ENCODE data around the gene C1QL4.
"Not testable (repeated sequence)": the region's sequence is repeated elsewhere in the genome, so short reads cannot be mapped to it uniquely, and the experiment has no call there.

C1QL4 gene

DNA sequence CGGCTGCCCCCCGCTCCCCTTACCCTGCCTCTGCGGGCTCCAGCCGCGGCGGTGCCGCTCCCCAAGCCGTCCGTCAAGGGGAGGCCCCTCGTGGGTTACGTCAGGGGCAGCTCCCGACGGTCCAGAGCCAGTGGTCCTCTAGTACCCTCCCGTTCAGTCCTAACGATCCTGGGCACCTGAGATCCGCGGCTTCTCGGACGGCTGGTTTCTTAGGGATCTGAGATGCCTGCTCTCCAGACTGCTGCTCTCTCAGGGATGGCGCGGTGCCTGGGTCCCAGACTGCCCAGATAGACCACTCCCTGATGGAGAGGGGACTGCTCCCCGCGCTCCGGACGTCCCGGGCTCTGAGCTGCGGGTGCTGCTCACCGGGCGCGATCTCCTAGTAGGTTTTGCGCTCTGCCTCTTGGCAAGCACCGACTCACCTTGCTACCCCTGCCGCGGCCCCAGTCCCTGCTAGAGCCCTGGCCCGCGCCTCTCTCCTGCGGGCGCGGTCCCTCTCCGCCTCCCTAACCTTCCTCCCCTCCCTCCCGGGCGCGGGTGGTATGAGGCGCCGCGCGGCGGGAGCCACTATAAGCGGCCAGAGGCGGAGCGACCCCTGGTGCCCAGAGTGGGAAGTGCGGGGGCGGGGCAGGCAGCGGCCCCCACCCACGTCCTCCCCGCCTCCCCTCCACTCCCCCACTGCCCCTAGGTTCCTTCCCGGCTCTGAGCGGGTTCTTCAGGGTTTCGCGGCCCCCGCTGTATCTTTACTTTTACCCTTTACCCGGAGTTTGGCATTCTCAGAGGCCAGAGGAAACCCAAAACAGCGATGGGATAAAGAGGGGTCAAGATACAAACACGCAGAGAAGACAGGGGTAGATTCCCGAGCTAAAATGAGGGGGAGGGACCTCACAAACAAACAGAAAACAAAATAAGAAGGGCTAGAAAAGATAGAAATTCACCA is at the start of gene C1QL4:
TSS of gene C1QL4 (minus strand) at position 544 of the 940 bp plus-strand sequence. CDS start 711 bp downstream, outside the sequence.
- H3K36me3 Mint-ChIP-seq, result peaks cover 4% of the 10 kb centered on the region
- H3K27ac Mint-ChIP-seq, result no peak within 1 kb of the TSS
- CTCF ChIA-PET, result interaction anchor here (0.6 to 4.8 kb wide), 10 partner anchors 11 to 317 kb away, joined by 3 to 27 read pairs (median 4); partner anchors contain the start of genes DNAJC22, PRPH, SPATS2 and TROAP
- DNase-seq, result peak; percentile 91
- H3K4me1 Mint-ChIP-seq, result peaks cover 23% of the 10 kb centered on the region
- H3K9me3 Mint-ChIP-seq, result no peaks in the 10 kb centered on the region
- peaks cover 100% of the 10 kb centered on the region for H3K27me3 Mint-ChIP-seq
- peak within 1 kb of the TSS; percentile 55 for H3K4me3 Mint-ChIP-seq

DNA sequence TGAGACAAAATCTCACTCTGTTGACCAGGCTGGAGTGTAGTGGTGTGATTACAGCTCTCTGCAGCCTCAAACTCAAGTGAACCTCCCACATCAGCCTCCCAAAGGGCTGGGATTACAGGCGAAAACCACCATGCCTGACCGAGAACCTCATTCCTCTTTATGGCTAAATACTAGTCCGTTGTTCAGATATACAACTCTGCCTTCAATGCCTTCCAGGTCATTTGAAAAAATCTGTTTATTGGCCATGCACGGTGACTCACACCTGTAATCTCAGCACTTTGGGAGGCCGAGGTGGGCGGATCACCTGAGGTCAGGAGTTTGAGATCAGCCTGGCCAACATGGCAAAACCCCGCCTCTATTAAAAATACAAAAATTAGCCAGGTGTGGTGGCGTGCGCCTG is 43.2 kb upstream of the C1QL4 start:
- H3K4me1 Mint-ChIP-seq, H3K36me3 Mint-ChIP-seq, DNase-seq, H3K9me3 Mint-ChIP-seq, CTCF ChIA-PET, H3K27me3 Mint-ChIP-seq, H3K27ac Mint-ChIP-seq, H3K4me3 Mint-ChIP-seq: not testable (repeated sequence)

DNA sequence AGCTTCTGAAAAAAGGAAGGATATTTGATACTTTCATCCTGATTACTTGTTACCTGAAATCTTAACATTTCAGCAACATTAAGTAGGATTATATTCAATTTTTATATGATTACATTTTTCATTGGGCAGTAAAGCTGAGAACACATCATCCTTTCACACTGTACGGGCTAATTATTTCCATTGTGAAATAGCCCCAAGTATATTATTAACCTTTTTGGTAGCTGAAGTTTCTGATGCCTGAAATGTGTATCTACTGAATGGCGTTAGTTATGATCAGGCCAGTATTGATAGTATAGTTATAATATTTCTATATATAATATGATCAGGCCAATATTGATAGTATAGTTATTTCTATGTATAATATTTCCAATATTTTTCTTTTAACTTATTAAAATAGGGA is 40.4 kb upstream of the C1QL4 start:
- CTCF ChIA-PET, result interaction anchor here (1.4 to 2.3 kb wide), 2 partner anchors 11 to 19 kb away, joined by 3 to 8 read pairs; no protein-coding TSS in a partner anchor
- no peak for DNase-seq
- Mint-ChIP-seq H3K4me3 (no peak overlapping the region), H3K27ac (no peak overlapping the region), H3K9me3 (no peaks in the 10 kb centered on the region), H3K4me1 (peaks cover 2% of the 10 kb centered on the region), H3K27me3 (no peaks in the 10 kb centered on the region), H3K36me3 (no peaks in the 10 kb centered on the region)

DNA sequence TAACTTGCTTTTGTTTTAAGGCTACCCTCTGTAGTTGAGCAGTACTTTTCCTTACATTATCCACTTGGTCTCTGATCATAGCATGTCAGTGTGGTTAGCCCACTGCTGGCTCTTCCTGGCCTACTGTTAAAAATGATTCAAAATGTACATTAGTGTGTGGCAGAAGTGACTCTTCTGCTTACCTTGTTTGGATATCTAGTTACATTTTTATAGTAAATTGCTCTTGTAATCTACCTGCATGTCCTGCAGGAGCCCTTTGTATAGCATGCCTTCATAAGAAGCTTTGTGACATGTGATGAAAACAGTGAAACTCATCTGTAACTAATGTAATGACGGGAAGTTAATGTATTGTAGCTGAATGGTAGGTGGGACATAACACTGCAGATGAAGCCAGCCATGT is 38.4 kb upstream of the C1QL4 start:
- H3K4me1 Mint-ChIP-seq, result peaks cover 6% of the 10 kb centered on the region
- H3K4me3 Mint-ChIP-seq, result no peak overlapping the region
- no peaks in the 10 kb centered on the region for H3K9me3 Mint-ChIP-seq
- CTCF ChIA-PET, result interaction anchor here (1.1 to 1.8 kb wide), 2 partner anchors 9 to 28 kb away, joined by 3 to 5 read pairs; partner anchors contain the start of gene SPATS2
- H3K27ac Mint-ChIP-seq, result no peak overlapping the region
- no peak for DNase-seq
- peaks cover 2% of the 10 kb centered on the region for H3K36me3 Mint-ChIP-seq
- H3K27me3 Mint-ChIP-seq, result no peaks in the 10 kb centered on the region

DNA sequence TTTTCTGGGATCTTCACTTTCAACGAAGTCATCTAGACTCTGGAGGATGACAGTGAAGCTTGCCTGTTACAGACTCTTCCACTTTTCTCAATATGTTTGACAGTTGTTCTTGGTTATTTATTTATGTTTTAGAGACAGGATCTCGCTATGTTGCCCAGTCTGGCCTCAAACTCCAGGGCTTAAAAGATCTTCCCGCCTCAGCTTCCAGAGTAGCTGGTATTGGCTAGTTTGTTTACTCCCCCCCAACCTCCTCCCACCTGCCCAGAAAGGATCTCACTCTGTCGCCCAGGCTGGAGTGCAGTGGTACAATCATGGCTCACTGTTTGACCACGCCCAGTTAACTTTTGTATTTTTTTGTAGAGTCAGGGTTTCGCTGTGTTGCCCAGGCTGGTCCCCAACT is 33.6 kb upstream of the C1QL4 start:
- H3K4me1 Mint-ChIP-seq, result peaks cover 38% of the 10 kb centered on the region
- no peak overlapping the region for H3K27ac Mint-ChIP-seq
- H3K36me3 Mint-ChIP-seq, result peaks cover 2% of the 10 kb centered on the region
- DNase-seq, result no peak
- H3K27me3 Mint-ChIP-seq, result peaks cover 6% of the 10 kb centered on the region
- H3K9me3 Mint-ChIP-seq, result no peaks in the 10 kb centered on the region
- CTCF ChIA-PET, result interaction anchor here (1.2 to 1.8 kb wide), 2 partner anchors 12 to 18 kb away, joined by 3 to 6 read pairs; no protein-coding TSS in a partner anchor
- no peak overlapping the region for H3K4me3 Mint-ChIP-seq

DNA sequence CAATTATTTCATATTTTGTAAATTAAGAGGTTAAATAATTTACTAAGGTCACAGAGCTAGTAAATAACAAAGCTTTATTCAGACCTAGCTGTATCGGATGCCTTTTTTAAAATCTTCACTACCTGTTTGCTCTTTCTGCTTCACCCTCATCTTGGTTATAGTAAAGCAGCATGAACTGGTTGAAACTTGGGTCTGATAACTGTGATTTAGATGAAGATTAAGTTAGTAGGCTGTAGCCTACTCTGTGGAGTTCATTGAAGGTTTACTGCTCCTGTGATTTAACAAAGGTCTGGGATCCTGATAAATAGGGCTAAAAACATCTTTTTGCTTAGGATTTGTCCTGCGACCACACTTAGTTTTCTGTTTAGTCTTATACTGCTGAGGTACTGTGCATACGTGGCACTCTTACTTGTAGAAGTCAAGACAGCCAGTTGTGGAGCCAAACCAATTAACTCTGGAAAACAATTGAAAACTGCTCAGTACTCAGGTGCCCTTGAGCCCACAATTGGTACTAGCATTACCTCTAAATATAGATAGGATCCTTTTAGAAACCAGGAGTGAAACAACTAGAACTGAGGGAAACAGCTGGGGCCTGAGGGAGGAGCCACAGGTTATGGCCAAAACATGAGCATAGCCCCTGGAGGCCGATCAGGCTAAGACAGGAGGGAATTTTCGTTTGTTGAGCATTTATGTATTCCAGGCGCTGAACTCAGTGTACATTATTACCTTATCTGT is 32.6 kb upstream of the C1QL4 start:
- peaks cover 40% of the 10 kb centered on the region for H3K4me1 Mint-ChIP-seq
- CTCF ChIA-PET, result interaction anchor here (0.5 to 2.1 kb wide), 3 partner anchors 20 to 144 kb away, joined by 3 to 5 read pairs (median 4); no protein-coding TSS in a partner anchor
- H3K9me3 Mint-ChIP-seq, result no peaks in the 10 kb centered on the region
- H3K36me3 Mint-ChIP-seq, result peaks cover 2% of the 10 kb centered on the region
- H3K27ac Mint-ChIP-seq, result peak overlapping the region; percentile 56
- peak; percentile 49 for DNase-seq
- H3K27me3 Mint-ChIP-seq, result peaks cover 6% of the 10 kb centered on the region
- H3K4me3 Mint-ChIP-seq, result no peak overlapping the region

DNA sequence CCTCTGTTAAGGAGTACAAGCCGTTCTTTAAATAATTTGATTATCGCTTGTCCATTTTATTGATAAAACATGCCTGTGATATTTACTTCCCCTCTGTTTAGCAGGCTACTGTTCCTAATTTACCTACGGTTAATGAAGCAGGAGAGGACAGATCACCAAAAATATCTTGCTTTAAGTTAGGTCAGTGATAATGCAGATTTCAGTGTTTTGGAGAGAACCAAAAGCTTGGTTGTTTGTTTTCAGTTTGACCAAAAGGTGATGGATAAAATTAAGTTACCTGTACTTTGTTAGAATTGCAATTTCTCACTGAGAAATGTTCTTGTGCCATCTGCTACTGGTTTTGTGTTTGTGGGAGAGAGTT is 31.2 kb upstream of the C1QL4 start:
- Mint-ChIP-seq H3K4me3 (peak overlapping the region; percentile 93), H3K4me1 (peaks cover 40% of the 10 kb centered on the region), H3K9me3 (no peaks in the 10 kb centered on the region), H3K27ac (no peak overlapping the region), H3K27me3 (peaks cover 13% of the 10 kb centered on the region), H3K36me3 (peaks cover 2% of the 10 kb centered on the region)
- no peak for DNase-seq
- CTCF ChIA-PET, result interaction anchor here (1.0 to 2.1 kb wide), 4 partner anchors 10 to 146 kb away, joined by 3 to 7 read pairs (median 4); partner anchors contain the start of gene DNAJC22

DNA sequence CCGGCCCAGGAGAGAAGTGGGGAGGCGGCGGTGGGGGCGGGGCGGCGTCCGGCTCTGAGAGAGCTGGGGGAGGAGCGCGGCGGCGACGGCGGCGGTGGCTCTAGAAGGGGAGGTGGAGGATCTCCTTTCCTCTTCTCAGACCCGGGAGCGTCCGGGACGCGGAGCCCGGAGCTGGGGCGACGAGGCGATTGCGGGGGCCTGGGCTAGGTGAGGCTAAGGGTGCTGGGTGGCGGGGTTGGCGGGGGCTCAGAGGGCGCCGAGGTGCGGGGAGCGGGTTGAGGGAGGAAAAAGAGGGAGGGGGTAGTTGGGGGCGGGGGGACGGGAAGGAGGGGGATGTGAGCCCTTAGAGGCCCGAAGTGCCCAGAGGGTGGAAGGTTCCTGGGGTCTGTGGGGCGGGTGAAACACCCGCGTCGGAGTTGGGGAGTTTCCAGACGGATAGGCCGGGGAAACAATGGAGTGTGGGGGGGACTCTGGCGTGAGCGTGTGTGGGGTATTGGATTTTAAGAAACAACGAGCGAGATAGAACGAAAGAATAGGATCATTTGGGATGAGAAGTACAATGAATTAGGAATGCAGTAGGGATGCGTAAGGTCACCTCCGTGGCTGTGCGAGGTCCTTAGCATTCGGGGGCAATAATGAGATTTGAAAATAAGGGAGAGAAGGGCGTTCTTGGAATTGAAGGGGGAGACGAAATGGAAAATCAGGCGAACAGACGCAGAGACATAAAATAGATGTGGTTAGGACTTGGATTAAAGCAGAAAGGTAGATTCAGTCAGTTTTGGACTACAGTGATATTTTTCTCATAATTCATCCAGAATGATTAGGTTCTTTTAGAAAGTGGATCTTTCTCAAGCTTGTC is 30.6 kb upstream of the C1QL4 start, which contains the start of gene SPATS2:
TSS of gene SPATS2 (plus strand) at position 82 of the 859 bp plus-strand sequence. CDS start 93,551 bp downstream, outside the sequence.
- H3K4me3 Mint-ChIP-seq, result peak within 1 kb of the TSS; percentile 93
- peaks cover 39% of the 10 kb centered on the region for H3K4me1 Mint-ChIP-seq
- no peaks in the 10 kb centered on the region for H3K9me3 Mint-ChIP-seq
- H3K27me3 Mint-ChIP-seq, result peaks cover 13% of the 10 kb centered on the region
- peak within 1 kb of the TSS; percentile 94 for H3K27ac Mint-ChIP-seq
- CTCF ChIA-PET, result interaction anchor here (1.0 to 11.6 kb wide), 11 partner anchors 8 to 147 kb away, joined by 3 to 309 read pairs (median 3); partner anchors contain the start of genes C1QL4, DNAJC22 and TROAP
- H3K36me3 Mint-ChIP-seq, result peaks cover 2% of the 10 kb centered on the region
- no peak for DNase-seq

DNA sequence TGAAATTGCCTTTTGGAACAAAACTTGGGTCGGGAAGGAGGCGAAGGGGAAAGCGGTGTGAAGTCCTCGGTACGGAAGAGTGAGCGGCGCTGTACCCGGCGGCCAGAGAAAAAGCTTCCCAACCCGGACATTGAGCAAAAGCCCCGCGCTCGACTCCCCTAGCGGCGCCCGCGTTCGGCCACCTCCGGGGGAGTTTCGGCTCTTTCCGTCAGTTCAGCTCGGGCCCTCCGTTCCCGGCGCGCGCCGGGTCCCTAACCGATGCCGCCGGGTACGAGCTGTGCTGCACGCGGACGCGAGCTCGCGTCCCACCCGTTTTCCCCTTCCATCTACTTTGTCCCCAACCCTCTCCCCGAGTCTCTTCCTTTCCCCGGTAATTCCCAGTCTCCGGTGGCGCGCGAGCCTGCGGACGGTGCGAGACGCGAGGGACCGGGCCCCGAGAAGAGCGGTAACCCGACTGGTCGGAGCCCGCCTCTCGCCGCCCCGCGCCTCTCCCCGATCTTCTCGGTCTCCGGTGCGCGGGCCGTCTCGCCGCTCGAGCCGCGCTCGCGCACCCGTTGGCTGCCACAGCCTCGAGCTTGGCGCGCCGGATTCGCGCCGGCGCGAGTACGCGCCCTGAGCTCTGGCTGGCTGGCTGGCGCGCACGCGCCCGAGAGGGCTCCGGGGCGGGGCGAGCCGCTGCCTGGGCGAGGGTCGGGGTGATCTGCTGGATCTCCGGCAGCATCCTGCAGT is 29.8 kb upstream of the C1QL4 start:
- CTCF ChIA-PET, result interaction anchor here (1.0 to 11.6 kb wide), 11 partner anchors 9 to 148 kb away, joined by 3 to 309 read pairs (median 3); partner anchors contain the start of genes C1QL4 and TROAP
- peaks cover 13% of the 10 kb centered on the region for H3K27me3 Mint-ChIP-seq
- H3K4me1 Mint-ChIP-seq, result peaks cover 38% of the 10 kb centered on the region

DNA sequence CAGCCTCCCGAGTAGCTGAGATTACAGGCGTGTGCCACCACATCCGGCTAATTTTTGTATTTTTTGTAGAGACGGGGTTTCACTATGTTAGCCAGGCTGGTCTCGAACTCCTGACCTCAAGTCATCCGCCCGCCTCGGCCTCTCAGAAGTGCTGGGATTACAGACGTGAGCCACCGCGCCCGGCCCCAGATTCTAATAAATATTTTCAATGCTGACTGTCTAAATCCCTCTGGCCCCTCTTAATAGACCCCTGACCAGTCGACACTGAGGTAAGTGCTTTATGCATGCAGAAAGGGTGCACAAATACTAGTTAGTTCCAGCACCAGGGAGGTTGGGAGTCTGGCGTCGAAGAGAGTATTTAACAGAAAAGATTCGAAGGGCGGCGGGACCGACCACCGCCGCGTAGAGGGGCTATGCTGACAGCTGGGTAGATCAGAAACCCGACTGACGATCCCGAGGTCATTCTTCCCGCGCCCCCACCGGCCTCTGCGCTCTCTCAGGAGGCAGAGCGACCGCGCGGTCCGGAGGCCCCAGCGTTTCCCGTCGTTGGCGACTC is 29.2 kb upstream of the C1QL4 start:
- peaks cover 38% of the 10 kb centered on the region for H3K4me1 Mint-ChIP-seq
- H3K9me3 Mint-ChIP-seq, result no peaks in the 10 kb centered on the region
- H3K27ac Mint-ChIP-seq, result peak overlapping the region; percentile 94
- no peak for DNase-seq
- CTCF ChIA-PET, result interaction anchor here (1.1 to 11.6 kb wide), 10 partner anchors 8 to 149 kb away, joined by 3 to 309 read pairs (median 4); partner anchors contain the start of gene TROAP
- peaks cover 14% of the 10 kb centered on the region for H3K27me3 Mint-ChIP-seq
- peaks cover 2% of the 10 kb centered on the region for H3K36me3 Mint-ChIP-seq
- peak overlapping the region; percentile 93 for H3K4me3 Mint-ChIP-seq

More for the DNA sequence above, 29.8 kb upstream of the C1QL4 start:
- Mint-ChIP-seq H3K36me3 (peaks cover 2% of the 10 kb centered on the region), H3K4me3 (peak overlapping the region; percentile 93), H3K27ac (peak overlapping the region; percentile 94), H3K9me3 (no peaks in the 10 kb centered on the region)
- peak; percentile 93 for DNase-seq

DNA sequence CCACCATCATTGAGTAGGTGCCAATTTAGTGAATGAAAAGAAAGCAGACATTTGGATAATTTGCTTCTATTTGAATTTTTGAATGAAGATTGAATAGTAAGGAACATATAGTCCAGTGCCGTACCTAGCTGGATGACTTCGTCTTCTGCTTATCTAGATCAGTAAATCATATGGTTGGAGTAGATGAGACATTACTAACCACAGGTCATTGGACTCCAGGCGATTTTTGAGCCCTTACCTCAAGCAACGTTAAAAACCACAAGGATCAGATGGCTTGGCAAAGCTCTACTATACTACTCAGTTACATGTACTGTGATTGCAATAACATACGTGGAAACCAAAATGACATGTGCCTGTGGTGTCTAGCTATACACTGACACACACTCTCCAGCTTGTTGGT is 28.6 kb upstream of the C1QL4 start:
- H3K27ac Mint-ChIP-seq, result peak overlapping the region; percentile 1
- CTCF ChIA-PET, result interaction anchor here (1.1 to 11.6 kb wide), 5 partner anchors 17 to 149 kb away, joined by 3 to 309 read pairs (median 6); partner anchors contain the start of gene PRPH
- H3K27me3 Mint-ChIP-seq, result peaks cover 18% of the 10 kb centered on the region
- no peak for DNase-seq
- peaks cover under 1% of the 10 kb centered on the region for H3K36me3 Mint-ChIP-seq
- no peaks in the 10 kb centered on the region for H3K9me3 Mint-ChIP-seq
- peaks cover 36% of the 10 kb centered on the region for H3K4me1 Mint-ChIP-seq
- peak overlapping the region; percentile 93 for H3K4me3 Mint-ChIP-seq

DNA sequence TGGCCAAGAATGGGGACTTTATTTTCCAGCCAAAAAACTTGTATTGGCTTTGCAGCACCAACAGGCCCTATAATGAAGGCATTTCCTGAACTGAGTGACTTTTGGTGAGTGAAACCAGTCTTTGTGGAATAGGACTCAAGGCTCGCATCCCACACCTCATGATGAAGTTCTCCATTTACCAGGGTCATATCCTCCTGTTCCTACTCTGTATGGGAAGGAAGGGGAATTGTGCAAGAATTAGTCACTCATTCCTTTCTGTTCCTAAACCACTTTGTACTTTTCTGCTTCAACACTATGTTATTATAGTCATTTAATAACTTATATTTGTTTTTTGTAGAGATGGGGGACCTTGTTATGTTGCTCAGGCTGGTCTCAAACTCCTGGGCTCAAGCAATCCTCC is 28.0 kb upstream of the C1QL4 start:
- DNase-seq, result no peak
- Mint-ChIP-seq H3K4me3 (no peak overlapping the region), H3K27me3 (peaks cover 23% of the 10 kb centered on the region), H3K4me1 (peaks cover 33% of the 10 kb centered on the region), H3K9me3 (no peaks in the 10 kb centered on the region), H3K27ac (peak overlapping the region; percentile 1), H3K36me3 (no peaks in the 10 kb centered on the region)
- CTCF ChIA-PET, result interaction anchor here (1.0 to 11.6 kb wide), 6 partner anchors 17 to 159 kb away, joined by 3 to 309 read pairs (median 6); partner anchors contain the start of gene PRPH

Data from activated naive CD4-positive, alpha-beta T cell treated with anti-CD3 and anti-CD28 coated beads, Interleukin-2, amount 10 ng/mL, durations not matched to agents 7 days and 5 days (primary cell).